Skeletal muscle tissue (tissue), 4 donors: Measurements from ENCODE around the gene THAP4. TPM values are rescaled to one million over a fixed set of nuclear protein-coding genes. Genes with fewer than 3 reads are reported as not detected.

ENCODE experiments used
- H3K27ac ChIP-seq: one replicate; pipeline ENCODE4 v1.7.0; 2013; ENCODE audit warnings: mild to moderate bottlenecking, low read depth, low read length, inconsistent platforms
- H3K27me3 ChIP-seq, 3 donors: one replicate each; pipeline ENCODE4 v1.7.0; 2013; ENCODE audit warnings: low read length in 3 of 3; ENCODE audit not compliant: control insufficient read depth in 3 of 3, insufficient read depth in 3 of 3
- H3K36me3 ChIP-seq, 3 donors: one replicate each; pipeline ENCODE4 v1.7.0; 2013; ENCODE audit warnings: low read length in 3 of 3; ENCODE audit not compliant: control insufficient read depth in 3 of 3, insufficient read depth in 3 of 3
- H3K4me1 ChIP-seq, 3 donors: one replicate each; pipeline ENCODE4 v1.7.0; 2013; ENCODE audit warnings: low read length in 3 of 3, mild to moderate bottlenecking in 3 of 3; ENCODE audit not compliant: control insufficient read depth in 3 of 3, insufficient read depth in 3 of 3
- H3K4me3 ChIP-seq, 3 donors: one replicate each; pipeline ENCODE4 v1.7.0; 2013; ENCODE audit warnings: low read length in 3 of 3
- H3K9ac ChIP-seq, 3 donors: one replicate each; pipeline ENCODE4 v1.7.0; 2013; ENCODE audit warnings: low read length in 3 of 3, mild to moderate bottlenecking in 3 of 3, moderate library complexity in 2 of 3, low read depth in 1 of 3
- H3K9me3 ChIP-seq, 3 donors: one replicate each; pipeline ENCODE4 v1.7.0; 2013; ENCODE audit warnings: low read length in 3 of 3; ENCODE audit not compliant: control insufficient read depth in 3 of 3
- total RNA-seq: library from RNA; depleted of rRNA; stranded (reverse); fragments of >200 nt; gene quantifications from one replicate; pipeline ENCODE4 v1.2.3, GENCODE V29; 2014
- donor health status: Osteomylitis.

THAP4 gene
- total RNA-seq, 1 donor from 2014 or later: 35.5 TPM

DNA sequence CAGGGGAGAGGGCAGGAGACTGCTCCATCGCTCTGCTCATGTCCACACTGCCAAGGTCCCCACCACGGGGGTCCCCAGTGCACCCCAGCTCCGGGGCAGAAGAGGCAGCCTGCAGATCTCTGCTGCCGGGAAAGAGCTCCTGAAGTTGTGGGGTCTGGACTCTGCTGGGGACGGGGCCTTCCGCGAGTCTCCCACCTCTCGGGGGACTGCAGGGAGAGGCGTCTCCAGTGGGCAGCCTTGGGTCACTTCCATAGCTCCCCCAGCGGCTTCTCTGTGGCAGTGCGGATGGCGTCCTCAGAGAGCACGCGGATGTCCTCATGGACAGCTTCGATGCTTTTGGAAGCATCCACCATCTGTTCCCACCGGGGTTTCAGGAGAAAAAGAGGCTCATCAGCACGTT lies 38.9 kb upstream of the THAP4 start:
- H3K4me3 ChIP-seq: no peak overlapping the region
- no peak overlapping the region for H3K27ac ChIP-seq
- peaks cover 0 to 3% (median 3%) of the 10 kb centered on the region in 3 donors for H3K4me1 ChIP-seq
- H3K9me3 ChIP-seq: no peaks in the 10 kb centered on the region
- H3K9ac ChIP-seq: no peak overlapping the region
- no peaks in the 10 kb centered on the region for H3K27me3 ChIP-seq
- peaks cover 23 to 46% (median 25%) of the 10 kb centered on the region in 3 donors for H3K36me3 ChIP-seq

DNA sequence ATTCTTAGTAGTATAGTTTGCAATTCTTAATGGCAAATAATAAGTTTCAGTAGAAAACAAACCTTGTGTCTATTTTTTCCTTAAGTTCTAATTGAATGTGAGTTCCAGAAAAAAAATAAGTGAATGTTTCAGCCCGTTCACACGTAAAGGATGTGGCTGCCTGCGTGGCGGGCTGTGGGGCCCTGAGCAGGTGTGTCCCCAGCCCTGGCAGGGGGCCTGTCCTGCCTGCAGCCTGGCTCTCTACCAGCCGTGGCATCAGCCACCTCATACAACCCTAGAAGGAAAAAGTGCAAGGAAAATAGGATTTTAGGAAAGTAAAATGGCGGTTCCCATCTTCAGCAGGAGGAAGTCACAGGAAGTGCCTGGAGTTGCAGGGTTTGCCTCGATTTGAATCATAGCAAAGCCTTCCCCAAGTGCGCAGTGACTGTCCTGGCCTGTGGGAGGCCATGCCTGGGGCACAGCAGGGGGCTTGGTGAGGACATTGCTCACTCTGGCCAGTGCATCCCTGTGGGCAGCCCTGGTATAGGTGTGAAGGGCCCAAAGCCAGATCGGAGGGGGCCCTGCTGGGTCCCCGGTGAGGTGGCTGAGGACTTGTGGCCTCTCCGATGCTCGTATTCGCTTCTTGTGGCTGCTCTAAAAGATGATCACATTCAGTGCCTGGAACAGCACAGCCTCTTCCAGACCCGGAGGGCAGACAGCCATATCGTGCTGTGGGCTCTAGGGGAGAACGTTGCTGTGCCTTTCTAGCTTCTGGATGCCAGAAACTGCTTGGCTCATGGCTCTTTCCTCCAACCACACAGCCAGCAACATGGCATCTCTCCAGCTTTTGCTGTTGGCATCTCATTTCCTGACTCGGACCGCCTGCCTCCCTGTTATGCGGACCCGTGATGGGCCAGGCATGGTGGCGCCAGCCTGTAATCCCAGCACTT lies 37.1 kb upstream of the THAP4 start:
- Histone ChIP-seq H3K36me3 (peaks cover 34 to 57% (median 36%) of the 10 kb centered on the region in 3 donors), H3K9me3 (no peaks in the 10 kb centered on the region), H3K4me1 (no peaks in the 10 kb centered on the region), H3K27ac (no peak overlapping the region), H3K27me3 (no peaks in the 10 kb centered on the region), H3K9ac (no peak overlapping the region), H3K4me3 (no peak overlapping the region)

DNA sequence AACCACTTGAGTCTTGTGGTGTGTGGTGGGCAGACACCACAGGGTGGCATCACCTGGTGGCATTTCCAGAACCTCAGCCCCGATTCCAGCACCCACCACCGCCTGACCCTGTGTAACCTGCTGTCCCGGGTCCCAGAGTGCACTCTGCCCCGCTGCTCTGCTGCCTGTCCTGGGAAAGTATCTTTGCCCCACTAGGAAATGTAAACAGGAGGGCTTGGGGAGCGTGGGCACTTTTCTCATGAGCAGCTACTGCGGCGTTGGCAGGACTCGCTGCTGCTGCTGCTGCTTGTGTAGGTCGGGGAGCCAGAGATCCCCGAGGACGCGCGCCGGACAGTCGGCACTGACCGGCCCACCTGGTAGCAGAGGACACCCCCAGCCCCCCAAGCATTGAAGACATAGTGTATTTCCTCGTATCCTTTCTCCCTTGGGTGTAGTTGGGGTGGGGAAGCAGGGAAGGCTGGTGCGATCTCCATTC lies 36.3 kb upstream of the THAP4 start:
- Histone ChIP-seq H3K4me1 (no peaks in the 10 kb centered on the region), H3K27me3 (no peaks in the 10 kb centered on the region), H3K4me3 (no peak overlapping the region), H3K27ac (no peak overlapping the region), H3K9ac (no peak overlapping the region), H3K9me3 (no peaks in the 10 kb centered on the region), H3K36me3 (peaks cover 40 to 56% (median 42%) of the 10 kb centered on the region in 3 donors)

DNA sequence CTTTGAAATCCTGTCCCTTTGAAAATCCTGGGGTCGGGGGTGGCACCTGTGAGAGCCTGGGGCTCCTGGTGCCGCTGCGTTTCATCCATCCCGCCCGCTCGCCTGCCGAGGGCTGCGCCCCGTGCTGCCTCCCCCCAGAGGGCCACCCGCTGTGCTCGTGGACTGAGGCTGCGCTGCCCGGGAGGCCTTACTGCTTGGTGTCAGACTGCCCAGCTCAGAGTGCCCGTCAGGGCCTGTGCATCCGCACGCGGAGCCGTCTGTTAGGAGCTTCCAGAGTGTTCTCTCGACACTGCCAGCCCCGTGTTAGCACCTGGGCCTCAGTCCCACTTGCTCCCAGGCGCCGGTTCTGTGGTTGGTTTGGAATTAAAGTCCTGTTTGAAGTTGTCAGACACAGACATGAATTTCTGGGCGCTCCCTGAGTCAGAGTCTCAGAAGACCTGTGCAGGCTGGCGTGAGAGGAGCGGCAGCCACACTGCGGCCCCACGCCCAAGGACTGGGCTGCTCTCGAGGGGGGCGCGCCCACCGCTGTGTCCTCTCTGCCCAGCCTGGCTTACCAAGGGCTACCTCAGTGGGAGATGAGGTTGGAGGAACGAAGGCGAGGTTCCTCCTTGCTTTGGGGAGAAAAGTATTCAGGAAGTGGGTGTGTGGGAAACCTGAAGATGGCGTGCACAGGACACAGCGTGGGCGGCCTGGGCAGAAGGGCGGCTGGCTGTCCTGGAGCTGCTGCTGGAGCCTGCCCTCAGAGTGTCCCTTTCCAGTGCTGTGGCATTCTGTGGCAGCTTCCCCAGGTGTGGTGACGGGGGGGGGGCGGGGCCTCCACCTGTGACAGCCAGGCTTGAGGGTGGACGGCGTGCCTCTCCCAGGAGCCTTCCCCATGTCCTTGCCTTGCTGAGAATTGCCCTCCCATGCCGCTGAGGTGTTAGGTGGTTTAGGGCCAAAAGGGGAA lies 35.6 kb upstream of the THAP4 start:
- Histone ChIP-seq H3K9ac (no peak overlapping the region), H3K27ac (no peak overlapping the region), H3K27me3 (no peaks in the 10 kb centered on the region), H3K9me3 (no peaks in the 10 kb centered on the region), H3K36me3 (peaks cover 44 to 60% (median 46%) of the 10 kb centered on the region in 3 donors), H3K4me3 (no peak overlapping the region), H3K4me1 (no peaks in the 10 kb centered on the region)

DNA sequence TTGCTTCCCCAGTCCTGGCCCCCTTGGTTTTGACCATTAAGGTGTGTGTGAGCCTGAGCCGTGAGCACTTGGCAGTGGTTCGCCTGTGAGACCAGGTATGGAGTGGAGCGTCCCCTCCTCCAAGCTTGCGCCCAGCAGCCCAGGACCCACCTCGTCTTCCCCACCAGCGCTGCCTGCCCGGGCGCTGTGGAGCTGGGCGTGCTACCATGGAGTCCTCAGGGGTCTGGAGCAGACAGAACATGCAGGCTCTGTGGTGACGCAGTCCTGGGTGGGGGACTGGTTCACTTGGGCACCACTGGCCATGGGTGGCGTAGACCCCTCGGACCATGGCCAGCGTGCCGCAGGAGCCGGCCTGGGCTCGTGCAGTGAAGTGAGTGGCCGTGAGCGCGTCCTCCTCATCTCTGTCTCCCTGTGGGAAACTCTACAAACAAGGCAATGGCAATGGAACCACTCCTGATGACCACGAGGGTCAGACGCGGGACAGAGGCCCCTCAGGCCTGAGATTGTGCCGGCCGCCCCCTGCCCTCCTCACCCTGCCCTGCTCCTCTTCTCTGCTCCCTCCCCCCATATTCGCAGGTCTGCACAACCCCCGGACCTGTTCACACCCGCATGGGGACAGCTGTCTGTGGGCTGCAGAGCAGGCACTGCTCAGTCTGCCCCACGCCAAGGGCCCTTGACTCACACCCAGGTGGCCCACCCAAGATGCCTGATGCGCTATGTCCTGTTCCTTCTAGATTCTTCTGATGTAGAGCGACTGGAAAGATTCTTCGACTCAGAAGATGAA lies 34.7 kb upstream of the THAP4 start:
- Histone ChIP-seq H3K4me3 (no peak overlapping the region), H3K27me3 (no peaks in the 10 kb centered on the region), H3K9me3 (no peaks in the 10 kb centered on the region), H3K9ac (no peak overlapping the region), H3K4me1 (no peaks in the 10 kb centered on the region), H3K36me3 (peaks cover 42 to 59% (median 46%) of the 10 kb centered on the region in 3 donors), H3K27ac (no peak overlapping the region)

DNA sequence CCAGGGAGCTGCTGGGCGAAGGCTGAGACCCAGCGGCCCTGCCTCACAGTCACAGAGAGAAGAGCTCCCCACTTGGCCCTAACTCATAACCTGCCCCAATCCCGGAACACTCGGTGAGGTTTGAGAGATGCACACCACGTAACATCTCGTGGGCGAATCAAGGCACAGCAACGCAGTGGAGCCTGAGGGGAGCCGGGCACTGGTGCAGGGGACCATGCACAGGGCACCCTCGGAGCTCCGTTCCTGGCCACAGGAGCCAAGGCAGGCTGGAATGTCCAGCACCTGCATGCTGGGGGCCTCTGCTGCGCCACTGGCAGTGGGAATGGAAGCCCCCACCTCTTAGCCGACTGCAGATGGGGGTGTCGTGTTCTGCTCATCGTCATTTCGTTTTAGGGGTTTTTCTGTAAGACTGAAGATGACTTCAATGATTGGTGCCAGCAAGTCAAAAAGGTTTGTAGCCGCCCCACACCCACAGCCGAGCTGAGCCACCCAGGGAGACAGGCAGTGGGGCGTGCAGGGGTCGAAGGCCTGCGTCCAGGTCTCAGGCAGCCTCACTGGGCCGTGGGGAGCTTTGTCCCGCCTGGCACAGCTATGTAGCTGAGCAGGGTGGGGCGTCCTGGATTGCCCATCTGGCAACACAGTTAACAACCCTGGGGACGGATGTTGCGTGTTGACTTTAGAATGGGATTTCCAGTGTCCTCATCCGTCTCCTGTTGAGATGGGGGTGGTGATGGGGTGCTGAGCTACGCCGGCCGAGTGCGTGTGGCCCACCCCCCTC lies 33.6 kb upstream of the THAP4 start:
- Histone ChIP-seq H3K9me3 (no peaks in the 10 kb centered on the region), H3K27ac (no peak overlapping the region), H3K4me1 (peaks cover 0 to 3% (median 0%) of the 10 kb centered on the region in 3 donors), H3K36me3 (peaks cover 47 to 62% (median 52%) of the 10 kb centered on the region in 3 donors), H3K27me3 (no peaks in the 10 kb centered on the region), H3K4me3 (no peak overlapping the region), H3K9ac (no peak overlapping the region)

DNA sequence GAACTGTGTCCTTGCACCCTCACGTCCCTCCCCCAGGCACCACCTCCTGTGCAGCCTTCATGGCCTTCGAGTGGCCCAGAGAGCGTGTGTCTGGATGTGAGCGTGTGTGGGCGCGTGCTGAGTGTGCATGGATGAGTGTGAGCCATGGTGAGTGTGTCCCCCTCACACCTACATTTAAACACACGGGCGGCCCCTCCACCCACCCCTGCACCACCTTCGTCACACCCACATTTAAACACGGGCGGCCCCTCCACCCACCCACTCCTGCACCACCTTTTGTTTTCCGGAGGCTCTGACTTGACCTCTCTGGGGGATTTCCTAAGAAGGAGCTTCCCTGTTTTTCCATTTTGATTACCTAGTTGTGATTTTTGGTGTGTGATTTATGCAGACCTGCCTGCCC lies 31.9 kb upstream of the THAP4 start:
- no peak overlapping the region for H3K9ac ChIP-seq
- no peaks in the 10 kb centered on the region for H3K9me3 ChIP-seq
- H3K27me3 ChIP-seq: no peaks in the 10 kb centered on the region
- no peak overlapping the region for H3K4me3 ChIP-seq
- peaks cover 0 to 4% (median 0%) of the 10 kb centered on the region in 3 donors for H3K4me1 ChIP-seq
- H3K27ac ChIP-seq: no peak overlapping the region
- peaks cover 45 to 57% (median 52%) of the 10 kb centered on the region in 3 donors for H3K36me3 ChIP-seq

DNA sequence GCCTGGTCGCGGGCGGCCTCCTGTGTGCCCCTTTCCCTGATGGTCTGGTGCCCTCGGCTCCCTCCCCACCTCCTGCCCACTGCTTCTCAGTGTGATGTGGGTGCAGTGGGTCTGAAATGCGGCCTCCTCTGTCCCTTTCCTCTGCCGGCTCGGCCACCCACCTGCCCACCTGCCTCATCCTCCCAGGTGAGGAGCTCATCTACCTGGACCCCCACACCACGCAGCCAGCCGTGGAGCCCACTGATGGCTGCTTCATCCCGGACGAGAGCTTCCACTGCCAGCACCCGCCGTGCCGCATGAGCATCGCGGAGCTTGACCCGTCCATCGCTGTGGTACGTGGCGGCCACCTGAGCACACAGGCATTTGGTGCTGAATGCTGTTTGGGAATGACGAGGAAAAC lies 31.4 kb upstream of the THAP4 start:
- peaks cover 45 to 57% (median 52%) of the 10 kb centered on the region in 3 donors for H3K36me3 ChIP-seq
- H3K27me3 ChIP-seq: no peaks in the 10 kb centered on the region

More for the DNA sequence above, 31.4 kb upstream of the THAP4 start:
- H3K4me1 ChIP-seq: peaks cover 0 to 4% (median 0%) of the 10 kb centered on the region in 3 donors
- no peaks in the 10 kb centered on the region for H3K9me3 ChIP-seq
- no peak overlapping the region for H3K4me3 ChIP-seq
- no peak overlapping the region for H3K9ac ChIP-seq
- no peak overlapping the region for H3K27ac ChIP-seq
